ENCODE results near the gene VARS1. TPM values are rescaled to one million over a fixed set of nuclear protein-coding genes. Genes with fewer than 3 reads are reported as not detected.

Gene VARS1
- total and polyA plus RNA-seq, 7 donors: 6.0 to 50.9 (median 25.0) TPM

- Histone ChIP-seq H3K4me1 (peaks cover 0 to 10% (median 7%) of the 10 kb centered on the region in 4 donors), H3K4me3 (peak overlapping the region in 3 of 4 donors; percentile 11 to 32 (median 26)), H3K27me3 (peaks cover 0 to 14% (median 3%) of the 10 kb centered on the region in 3 donors), H3K27ac (no peak overlapping the region), H3K36me3 (no peaks in the 10 kb centered on the region), H3K9me3 (no peaks in the 10 kb centered on the region)
- DNase-seq: no peak
- 54 to 58% methylated on average over 42 of the region's 42 CpGs for WGBS, 2 donors
- TF ChIP-seq EP300 (IDR thresholded peaks at IDR 0.05) (no peak), CTCF (IDR thresholded peaks at IDR 0.05) (peak in 1 of 4 experiments; percentile 7)
- intact Hi-C loops (cut with DNase I): no loop called here
These were observed 29.4 kb downstream of the VARS1 start for GRCh38 chr6:31765910-31766794.

- no peak for TF ChIP-seq EP300 (IDR thresholded peaks at IDR 0.05)
- TF ChIP-seq POLR2AphosphoS5 (IDR thresholded peaks at IDR 0.05): no peak
- 84 to 89% methylated on average over 9 of the region's 9 CpGs for WGBS, 2 donors
- DNase-seq: no peak
- H3K27ac ChIP-seq: no peak overlapping the region
- no peaks in the 10 kb centered on the region for H3K9me3 ChIP-seq
- H3K27me3 ChIP-seq: peaks cover 0 to 14% (median 3%) of the 10 kb centered on the region in 3 donors
- H3K36me3 ChIP-seq: no peaks in the 10 kb centered on the region
- no peak overlapping the region for H3K4me3 ChIP-seq
- peaks cover 0 to 10% (median 7%) of the 10 kb centered on the region in 4 donors for H3K4me1 ChIP-seq
- intact Hi-C loops (cut with DNase I): no loop called here
These were observed 30.0 kb downstream of the VARS1 start for GRCh38 chr6:31765559-31765909.

GRCh38 chr6:31764198-31764597 is 31.4 kb downstream of the VARS1 start:
- Histone ChIP-seq H3K27me3 (peaks cover 0 to 14% (median 3%) of the 10 kb centered on the region in 3 donors), H3K27ac (no peak overlapping the region), H3K4me1 (peaks cover 0 to 10% (median 7%) of the 10 kb centered on the region in 4 donors), H3K4me3 (no peak overlapping the region), H3K36me3 (no peaks in the 10 kb centered on the region), H3K9me3 (no peaks in the 10 kb centered on the region)
- DNase-seq: no peak
- WGBS, 2 donors: 79 to 81% methylated on average over 4 of the region's 4 CpGs
- intact Hi-C loops (cut with DNase I): no loop called here
- TF ChIP-seq POLR2AphosphoS5 (IDR thresholded peaks at IDR 0.05) (no peak), POLR2A (IDR thresholded peaks at IDR 0.05) (no peak), CTCF (IDR thresholded peaks at IDR 0.05) (no peak), EP300 (IDR thresholded peaks at IDR 0.05) (no peak)

GRCh38 chr6:31763619-31763940 is 32.0 kb downstream of the VARS1 start:
- Histone ChIP-seq H3K36me3 (no peaks in the 10 kb centered on the region), H3K4me1 (peaks cover 0 to 10% (median 7%) of the 10 kb centered on the region in 4 donors), H3K27ac (no peak overlapping the region), H3K27me3 (peaks cover 0 to 14% (median 3%) of the 10 kb centered on the region in 3 donors), H3K4me3 (no peak overlapping the region), H3K9me3 (no peaks in the 10 kb centered on the region)
- 18 to 34% methylated on average over 1 of the region's 1 CpG for WGBS, 2 donors
- TF ChIP-seq POLR2A (IDR thresholded peaks at IDR 0.05) (no peak), POLR2AphosphoS5 (IDR thresholded peaks at IDR 0.05) (no peak), EP300 (IDR thresholded peaks at IDR 0.05) (no peak), CTCF (IDR thresholded peaks at IDR 0.05) (no peak)
- DNase-seq: no peak
- intact Hi-C loops (cut with DNase I): no loop called here

GRCh38 chr6:31762878-31763618 is 32.5 kb downstream of the VARS1 start:
- TF ChIP-seq POLR2AphosphoS5 (IDR thresholded peaks at IDR 0.05) (no peak), CTCF (IDR thresholded peaks at IDR 0.05) (no peak), POLR2A (IDR thresholded peaks at IDR 0.05) (no peak), EP300 (IDR thresholded peaks at IDR 0.05) (no peak)
- no peak for DNase-seq
- H3K4me3 ChIP-seq: no peak overlapping the region
- no peaks in the 10 kb centered on the region for H3K9me3 ChIP-seq
- peaks cover 0 to 14% (median 3%) of the 10 kb centered on the region in 3 donors for H3K27me3 ChIP-seq
- no peak overlapping the region for H3K27ac ChIP-seq
- WGBS, 2 donors: 82 to 83% methylated on average over 8 of the region's 8 CpGs
- intact Hi-C loops (cut with DNase I): no loop called here
- H3K4me1 ChIP-seq: peaks cover 0 to 10% (median 7%) of the 10 kb centered on the region in 4 donors
- H3K36me3 ChIP-seq: no peaks in the 10 kb centered on the region

Measured in sigmoid colon (tissue), 7 donors.